HepG2 (cell line): ENCODE data around the gene PSEN1. TPM values are rescaled to one million over a fixed set of nuclear protein-coding genes. Genes with fewer than 3 reads are reported as not detected.

Experiments
- ATAC-seq: fragments of 200-7000 bp; cut with Tn5 transposase; 3 replicates; pipeline ENCODE4 v1.9.1; 2020; ENCODE audit warnings: mild to moderate bottlenecking, moderate library complexity
- BruUV-seq: library from RNA; stranded (reverse); fragments of 400-500 nt; replicated peaks from 2 replicates; lab custom pipeline; 2021; lab: Mats Ljungman, UMichigan
- CTCF ChIA-PET: fragments of 300-600 bp; formaldehyde crosslinking; extraction: SDS; loops from one replicate; lab custom pipeline; 2021; ENCODE audit warnings: low total read pairs, inconsistent platforms, low intra/inter-chr PET ratio; lab: Yijun Ruan, JAX
- POLR2A ChIA-PET: fragments of 350-600 bp; sonication (Branson Sonifier 250); formaldehyde crosslinking; loops from one replicate; lab custom pipeline; 2020; ENCODE audit warnings: antibody characterized with exemption, inconsistent platforms; lab: Yijun Ruan, JAX
- DNase-seq: peaks from one replicate; pipeline ENCODE4 v3.0.0-alpha.2; 2015; ENCODE audit warnings: low spot score
- FAIRE-seq: peaks from 3 replicates; lab custom pipeline; 2011; peaks lifted over from hg19 to GRCh38; lab: Jason Lieb, UNC
- H2AFZ ChIP-seq: one replicate; pipeline ENCODE4 v1.6.1; 2011; ENCODE audit warnings: low read length, inconsistent platforms
- H3K27ac ChIP-seq: fragments of 300-600 bp; 3 replicates; pipeline ENCODE4 v1.8.0; 2011; ENCODE audit warnings: mixed run types, mild to moderate bottlenecking, mixed read lengths, low read length, inconsistent platforms; ENCODE audit not compliant: insufficient read depth; ENCODE audit errors: extremely low read length
- H3K27me3 ChIP-seq, 2 experiments: fragments of 200-600 bp in 1 of 2; 2 replicates in 1 of 2; 3 replicates in 1 of 2; pipeline versions ENCODE4 v1.6.0 to v1.8.0; 2011; ENCODE audit warnings: low read length in 2 of 2, mild to moderate bottlenecking in 2 of 2, moderate library complexity in 2 of 2, inconsistent platforms in 1 of 2; ENCODE audit not compliant: insufficient read depth in 2 of 2, control insufficient read depth in 1 of 2
- H3K36me3 ChIP-seq, 2 experiments: fragments of 200-600 bp in 1 of 2; replicated peaks in 1 of 2; 2 replicates in 1 of 2; 3 replicates in 1 of 2; pipeline versions ENCODE4 v1.5.1 to v1.8.0; 2011; ENCODE audit warnings: low read length in 2 of 2, inconsistent platforms in 1 of 2; ENCODE audit not compliant: insufficient read depth in 2 of 2, control insufficient read depth in 1 of 2
- H3K4me1 ChIP-seq: 2 replicates; pipeline ENCODE4 v1.5.1; 2012; ENCODE audit warnings: low read length, inconsistent platforms; ENCODE audit not compliant: insufficient read depth
- H3K4me2 ChIP-seq: 2 replicates; pipeline ENCODE4 v1.6.0; 2011; ENCODE audit warnings: low read depth, low read length, inconsistent platforms
- H3K4me3 ChIP-seq, 3 experiments: fragments of 200-600 bp in 1 of 3; sonication (generic), shearing (Covaris generic) in 1 of 3; replicated peaks in 1 of 3; 2 replicates each; pipeline ENCODE4 v1.5.1; 2011 to 2016; ENCODE audit warnings: low read length in 3 of 3, inconsistent platforms in 2 of 3, low read depth in 2 of 3, mild to moderate bottlenecking in 2 of 3, control low read depth in 1 of 3, mixed read lengths in 1 of 3; ENCODE audit not compliant: insufficient read depth in 1 of 3
- H3K79me2 ChIP-seq: one replicate; pipeline ENCODE4 v1.6.1; 2011; ENCODE audit warnings: low read length, inconsistent platforms; ENCODE audit not compliant: insufficient read depth
- H3K9ac ChIP-seq: 2 replicates; pipeline ENCODE4 v1.6.0; 2011; ENCODE audit warnings: mild to moderate bottlenecking, low read depth, low read length, inconsistent platforms; ENCODE audit not compliant: insufficient read depth
- H3K9me3 ChIP-seq: 2 replicates; pipeline ENCODE4 v1.5.1; 2012; ENCODE audit warnings: mild to moderate bottlenecking, low read length
- H4K20me1 ChIP-seq: 2 replicates; pipeline ENCODE4 v1.6.0; 2011; ENCODE audit warnings: inconsistent platforms, mild to moderate bottlenecking, low read length, moderate library complexity; ENCODE audit not compliant: insufficient read depth
- FOSL2 ChIP-seq: sonication (generic); formaldehyde crosslinking; IDR thresholded peaks from 2 replicates; pipeline ENCODE4 v1.4.0; 2020; ENCODE audit warnings: missing genetic modification reagents
- ISL2 ChIP-seq: sonication (generic); formaldehyde crosslinking; IDR thresholded peaks from 2 replicates; pipeline ENCODE4 v1.5.0; 2020; ENCODE audit warnings: missing genetic modification reagents
- KLF11 ChIP-seq: IDR thresholded peaks from 2 replicates; pipeline ENCODE4 v1.6.1; 2016; ENCODE audit warnings: missing compliant biosample characterization
- NR2F2 ChIP-seq: IDR thresholded peaks from 2 replicates; pipeline ENCODE4 v1.6.1; 2012; ENCODE audit warnings: low read depth, inconsistent platforms, borderline replicate concordance
- NR2F6 ChIP-seq, 2 experiments: IDR thresholded peaks; 2 replicates each; pipeline ENCODE4 v1.6.1; 2016; ENCODE audit warnings: antibody characterized with exemption in 1 of 2, mild to moderate bottlenecking in 1 of 2
- NRL ChIP-seq: sonication (generic); formaldehyde crosslinking; IDR thresholded peaks from 2 replicates; pipeline ENCODE4 v1.5.0; 2020; ENCODE audit warnings: missing genetic modification reagents, mild to moderate bottlenecking, moderate library complexity, borderline replicate concordance
- RFX1 ChIP-seq: fragments of 450-650 bp; IDR thresholded peaks from 2 replicates; pipeline ENCODE4 v1.6.1; 2017
- ZNF20 ChIP-seq: sonication (generic); formaldehyde crosslinking; IDR thresholded peaks from 2 replicates; pipeline ENCODE4 v1.4.0; 2020; ENCODE audit warnings: mild to moderate bottlenecking, moderate library complexity, missing genetic modification reagents
- ZNF225 ChIP-seq: sonication (generic); formaldehyde crosslinking; IDR thresholded peaks from 2 replicates; pipeline ENCODE4 v1.4.0; 2020; ENCODE audit warnings: mild to moderate bottlenecking, missing genetic modification reagents
- ZNF768 ChIP-seq: sonication (generic); formaldehyde crosslinking; IDR thresholded peaks from 2 replicates; pipeline ENCODE4 v1.4.0; 2020; ENCODE audit warnings: missing genetic modification reagents
- WGBS: methylation state at CpG from one replicate; pipeline ENCODE4 v1.1.6; 2017; ENCODE audit warnings: low lambda C conversion rate; 5-methylcytosine and 5-hydroxymethylcytosine counted together
- in situ Hi-C: cut with HindIII; loops from 2 replicates; pipeline ENCODE4 v1.10.0; 2017; ENCODE audit warnings: low pct_unique_long_range_greater_than_20kb; ENCODE audit not compliant: extremely low pct_ligation_motif_present
- intact Hi-C: fragments of 100-400 bp; cut with micrococcal nuclease; formaldehyde crosslinking; loops from one replicate; pipeline ENCODE4 v1.10.0; 2022; ENCODE audit not compliant: unreplicated experiment
- polyA plus RNA-seq, 8 experiments: library from polyadenylated mRNA; depleted of rRNA in 3 of 8; stranded (reverse) in 7 of 8; unstranded in 1 of 8; fragments of >200 nt; fragmentation: Illumina TruSeq in 4 of 8; extraction: Trizol in 4 of 8; gene quantifications; 2 replicates each; pipeline versions ENCODE4 v1.2.1 to v1.2.3, GENCODE V29; 2011 to 2016; ENCODE audit warnings: low read depth in 4 of 8, missing spikeins in 1 of 8, mixed read lengths in 1 of 8; ENCODE audit not compliant: insufficient read depth in 1 of 8
- total RNA-seq, 5 experiments: library from RNA; depleted of rRNA; stranded (reverse); fragments of >200 nt; fragmentation: Illumina TruSeq; extraction: Trizol; gene quantifications; 2 replicates each; pipeline ENCODE4 v1.2.3, GENCODE V29; 2016; ENCODE audit warnings: low read depth in 1 of 5
- TF ChIP-seq, protein P1 (sequence below): sonication (generic); formaldehyde crosslinking; IDR thresholded peaks from 2 replicates; pipeline ENCODE4 v1.4.0; 2020; ENCODE audit warnings: missing genetic modification reagents, low read depth, mild to moderate bottlenecking, borderline replicate concordance

PSEN1 gene
- total and polyA plus RNA-seq, 2 of the 13 experiments (the other 11 are each of a cell fraction or from before 2014, with no cell fraction given), result 12.5 to 26.6 TPM

- H3K9ac ChIP-seq, result no peak overlapping the region
- no peak for TF ChIP-seq FOSL2 (CRISPR knock-in tag)
- no peak for TF ChIP-seq NRL (CRISPR knock-in tag)
- TF ChIP-seq ZNF20 (CRISPR knock-in tag), result no peak
- no peak for TF ChIP-seq RFX1
- TF ChIP-seq KLF11 (CRISPR knock-in tag), result no peak
- TF ChIP-seq ISL2 (CRISPR knock-in tag), result no peak
- H3K79me2 ChIP-seq, result peaks cover 1% of the 10 kb centered on the region
- CTCF ChIA-PET, result no interaction called here
- no peak for FAIRE-seq
- H2AFZ ChIP-seq, result no peak overlapping the region
- ATAC-seq, result no peak
- no peak overlapping the region for H3K4me2 ChIP-seq
- BruUV-seq, result no TSS peak
- no peak for DNase-seq
- H3K9me3 ChIP-seq, result no peaks in the 10 kb centered on the region
- H3K27ac ChIP-seq, result no peak overlapping the region
- no peak overlapping the region for H3K4me3 ChIP-seq
- 0 out of 2 replicates have a peak, but pooled peaks cover 4% of the 10 kb centered on the region for H4K20me1 ChIP-seq
- H3K27me3 ChIP-seq, result no peaks in the 10 kb centered on the region
- in situ Hi-C loops (no loop called here), intact Hi-C loops (no loop called here)
- POLR2A ChIA-PET, result no interaction called here
- H3K4me1 ChIP-seq, result peaks cover 22% of the 10 kb centered on the region
- H3K36me3 ChIP-seq, result peaks cover 1 to 18% of the 10 kb centered on the region in 2 experiments; a peak in 3 of 5 replicates
Observed at GRCh38 chr14:73153272-73153671, 17.0 kb downstream of the PSEN1 start.

GRCh38 chr14:73162251-73162650 lies 25.9 kb downstream of the PSEN1 start:
- Histone ChIP-seq H3K79me2 (no peaks in the 10 kb centered on the region), H3K36me3 (peaks cover 7 to 24% of the 10 kb centered on the region in 2 experiments; a peak in 4 of 5 replicates), H3K27me3 (no peaks in the 10 kb centered on the region), H3K4me2 (no peak overlapping the region), H3K9me3 (no peaks in the 10 kb centered on the region), H3K9ac (no peak overlapping the region), H3K27ac (no peak overlapping the region), H3K4me3 (no peak overlapping the region), H3K4me1 (peaks cover 5% of the 10 kb centered on the region; the same call in 1 of the 2 replicates), H4K20me1 (no peaks in the 10 kb centered on the region), H2AFZ (no peak overlapping the region)
- intact Hi-C loops, result no loop called here
- POLR2A ChIA-PET, result no interaction called here
- in situ Hi-C loops, result loop anchor here (10.0 kb wide), 1 partner anchor 303 kb away; no protein-coding TSS in a partner anchor
- ATAC-seq, result no peak
- no TSS peak for BruUV-seq
- FAIRE-seq, result no peak
- 98% methylated on average over 11 of the region's 11 CpGs for WGBS
- no peak for DNase-seq
- CTCF ChIA-PET, result no interaction called here
- TF ChIP-seq NR2F2 (no peak), ZNF225 (no peak), NR2F6 (IDR thresholded peaks at IDR 0.05) (no peak), NR2F6 (CRISPR knock-in tag; IDR thresholded peaks at IDR 0.05) (no peak), ZNF768 (CRISPR knock-in tag) (no peak)
- TF ChIP-seq, protein P1, sequence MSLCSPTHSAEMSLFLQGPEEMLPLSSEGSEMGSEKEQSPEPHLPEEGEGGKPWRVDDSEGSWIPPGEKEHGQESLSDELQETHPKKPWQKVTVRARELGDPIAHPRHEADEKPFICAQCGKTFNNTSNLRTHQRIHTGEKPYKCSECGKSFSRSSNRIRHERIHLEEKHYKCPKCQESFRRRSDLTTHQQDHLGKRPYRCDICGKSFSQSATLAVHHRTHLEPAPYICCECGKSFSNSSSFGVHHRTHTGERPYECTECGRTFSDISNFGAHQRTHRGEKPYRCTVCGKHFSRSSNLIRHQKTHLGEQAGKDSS (CRISPR knock-in tag), result no peak
